H9 (cell line): Measurements from ENCODE around the gene SCRN2. TPM values are rescaled to one million over a fixed set of nuclear protein-coding genes. Genes with fewer than 3 reads are reported as not detected.

ENCODE experiments used
- DNase-seq: peaks from one replicate; pipeline ENCODE4 v3.0.0-alpha.2; 2017
- H2AFZ ChIP-seq: one replicate; pipeline ENCODE4 v1.6.1; 2013; ENCODE audit warnings: mild to moderate bottlenecking, low read length, control low read depth, moderate library complexity
- H2AK5ac ChIP-seq: 2 replicates; pipeline ENCODE4 v1.6.1; 2013; ENCODE audit warnings: low read length, control low read depth, mixed read lengths; ENCODE audit not compliant: insufficient read length
- H2BK120ac ChIP-seq: one replicate; pipeline ENCODE4 v1.6.1; 2013; ENCODE audit warnings: low read depth, mild to moderate bottlenecking, low read length, control low read depth, inconsistent platforms; ENCODE audit not compliant: poor library complexity, severe bottlenecking
- H2BK12ac ChIP-seq: 2 replicates; pipeline ENCODE4 v1.6.1; 2013; ENCODE audit warnings: low read length, control low read depth, mixed read lengths, low read depth; ENCODE audit not compliant: insufficient read length
- H2BK15ac ChIP-seq: 2 replicates; pipeline ENCODE4 v1.6.1; 2013; ENCODE audit warnings: low read depth, low read length, control low read depth
- H2BK20ac ChIP-seq: one replicate; pipeline ENCODE4 v1.6.1; 2013; ENCODE audit warnings: low read depth, mild to moderate bottlenecking, low read length, control low read depth, inconsistent platforms; ENCODE audit not compliant: poor library complexity, severe bottlenecking
- H2BK5ac ChIP-seq: 2 replicates; pipeline ENCODE4 v1.6.1; 2013; ENCODE audit warnings: low read length, control low read depth, mixed read lengths; ENCODE audit not compliant: insufficient read length
- H3K14ac ChIP-seq: 2 replicates; pipeline ENCODE4 v1.6.1; 2013; ENCODE audit warnings: low read length, control low read depth; ENCODE audit not compliant: insufficient read depth
- H3K18ac ChIP-seq: 2 replicates; pipeline ENCODE4 v1.6.1; 2013; ENCODE audit warnings: low read depth, mild to moderate bottlenecking, mixed read lengths, low read length, control low read depth; ENCODE audit not compliant: insufficient read length
- H3K23ac ChIP-seq: 2 replicates; pipeline ENCODE4 v1.6.1; 2013; ENCODE audit warnings: low read length, control low read depth, mixed read lengths, low read depth; ENCODE audit not compliant: insufficient read length
- H3K23me2 ChIP-seq: 2 replicates; pipeline ENCODE4 v1.6.1; 2013; ENCODE audit warnings: low read depth, mild to moderate bottlenecking, mixed read lengths, low read length, control low read depth; ENCODE audit not compliant: insufficient read length, poor library complexity, severe bottlenecking
- H3K27ac ChIP-seq: 2 replicates; pipeline ENCODE4 v1.5.1; 2013; ENCODE audit warnings: low read length, control low read depth, mixed read lengths, low read depth; ENCODE audit not compliant: insufficient read length
- H3K27me3 ChIP-seq: 2 replicates; pipeline ENCODE4 v1.6.1; 2013; ENCODE audit warnings: low read length, control low read depth, inconsistent platforms; ENCODE audit not compliant: insufficient read depth
- H3K4ac ChIP-seq: 2 replicates; pipeline ENCODE4 v1.6.1; 2013; ENCODE audit warnings: low read depth, mild to moderate bottlenecking, control low read depth, inconsistent platforms, low read length, moderate library complexity
- H3K4me1 ChIP-seq: 2 replicates; pipeline ENCODE4 v1.6.1; 2013; ENCODE audit warnings: low read length, control low read depth, inconsistent platforms; ENCODE audit not compliant: insufficient read depth
- H3K4me2 ChIP-seq: 2 replicates; pipeline ENCODE4 v1.6.1; 2013; ENCODE audit warnings: low read length, control low read depth, mixed read lengths; ENCODE audit not compliant: insufficient read length, insufficient read depth
- H3K56ac ChIP-seq: 2 replicates; pipeline ENCODE4 v1.6.1; 2013; ENCODE audit warnings: low read depth, mild to moderate bottlenecking, mixed read lengths, low read length, control low read depth; ENCODE audit not compliant: insufficient read length
- H3K79me1 ChIP-seq: 2 replicates; pipeline ENCODE4 v1.6.1; 2013; ENCODE audit warnings: low read depth, mild to moderate bottlenecking, moderate library complexity, low read length, control low read depth, inconsistent platforms; ENCODE audit not compliant: insufficient read depth, poor library complexity, severe bottlenecking
- H3K79me2 ChIP-seq: 2 replicates; pipeline ENCODE4 v1.6.1; 2013; ENCODE audit warnings: low read length, control low read depth, inconsistent platforms; ENCODE audit not compliant: insufficient read depth
- H3K9ac ChIP-seq: 2 replicates; pipeline ENCODE4 v1.6.1; 2013; ENCODE audit warnings: low read length, control low read depth, mixed read lengths; ENCODE audit not compliant: insufficient read length; ENCODE audit errors: extremely low read depth
- H3K9me3 ChIP-seq: one replicate; pipeline ENCODE4 v1.6.1; 2013; ENCODE audit warnings: low read depth, low read length, inconsistent platforms; ENCODE audit not compliant: control insufficient read depth
- H3T11ph ChIP-seq: one replicate; pipeline ENCODE4 v1.6.1; 2013; ENCODE audit warnings: mild to moderate bottlenecking, low read length, control low read depth, inconsistent platforms
- H4K20me1 ChIP-seq: one replicate; pipeline ENCODE4 v1.6.1; 2013; ENCODE audit not compliant: control insufficient read depth, insufficient read length, insufficient read depth
- H4K5ac ChIP-seq: 2 replicates; pipeline ENCODE4 v1.6.1; 2013; ENCODE audit warnings: low read depth, mild to moderate bottlenecking, mixed read lengths, low read length, control low read depth; ENCODE audit not compliant: insufficient read length
- H4K8ac ChIP-seq: replicated peaks from 2 replicates; pipeline ENCODE4 v1.6.1; 2013; ENCODE audit warnings: low read length, control low read depth, mixed read lengths, low read depth; ENCODE audit not compliant: insufficient read length
- H4K91ac ChIP-seq: 2 replicates; pipeline ENCODE4 v1.6.1; 2013; ENCODE audit warnings: low read depth, mild to moderate bottlenecking, moderate library complexity, mixed read lengths, low read length, control low read depth; ENCODE audit not compliant: insufficient read length
- H3K27ac Mint-ChIP-seq, 3 experiments: 2 replicates in 2 of 3; 3 replicates in 1 of 3; pipeline ENCODE4 v1.8.0; 2020 to 2021; ENCODE audit warnings: mixed read lengths in 3 of 3, mild to moderate bottlenecking in 1 of 3, moderate library complexity in 1 of 3
- H3K27me3 Mint-ChIP-seq: 2 replicates; pipeline ENCODE4 v1.8.0; 2021; ENCODE audit warnings: low read depth, mild to moderate bottlenecking, moderate library complexity, mixed read lengths
- H3K36me3 Mint-ChIP-seq, 3 experiments: 2 replicates in 2 of 3; 3 replicates in 1 of 3; pipeline ENCODE4 v1.8.0; 2020 to 2021; ENCODE audit warnings: low read depth in 3 of 3, mixed read lengths in 3 of 3; ENCODE audit not compliant: insufficient read depth in 1 of 3
- H3K4me1 Mint-ChIP-seq, 2 experiments: 2 replicates each; pipeline ENCODE4 v1.8.0; 2020; ENCODE audit warnings: mixed read lengths in 2 of 2
- H3K4me3 Mint-ChIP-seq, 2 experiments: 2 replicates in 1 of 2; 3 replicates in 1 of 2; pipeline ENCODE4 v1.8.0; 2020 to 2021; ENCODE audit warnings: mild to moderate bottlenecking in 2 of 2, mixed read lengths in 2 of 2, moderate library complexity in 1 of 2
- H3K9me3 Mint-ChIP-seq, 2 experiments: 2 replicates in 1 of 2; 3 replicates in 1 of 2; pipeline ENCODE4 v1.8.0; 2020; ENCODE audit warnings: mild to moderate bottlenecking in 2 of 2, mixed read lengths in 2 of 2, moderate library complexity in 1 of 2
- CTCF ChIP-seq: fragments of 200-600 bp; sonication (generic); conservative IDR thresholded peaks from 3 replicates; pipeline ENCODE4 v1.8.0; 2021; ENCODE audit warnings: antibody characterized with exemption, mild to moderate bottlenecking
- WGBS: extraction: QIAGEN DNeasy Blood & Tissue Kit; methylation state at CpG from one replicate; pipeline ENCODE4 v1.1.7; 2013; ENCODE audit warnings: missing lambda C conversion rate, low lambda C conversion rate, mixed read lengths; ENCODE audit not compliant: insufficient read length; ENCODE audit errors: extremely low coverage; 5-methylcytosine and 5-hydroxymethylcytosine counted together
- total RNA-seq: library from RNA; stranded (reverse); gene quantifications from 2 replicates; pipeline ENCODE4 v1.2.1, GENCODE V29; 2021

Gene SCRN2
- total RNA-seq, 1 experiment from 2014 or later: 34.0 TPM

- Histone ChIP-seq H2BK20ac (no peak overlapping the region), H3K4me2 (no peak overlapping the region), H4K20me1 (no peaks in the 10 kb centered on the region), H2AFZ (no peak overlapping the region), H4K91ac (no peak overlapping the region), H3K23ac (no peak overlapping the region), H3K27me3 (peaks cover 6% of the 10 kb centered on the region), H2BK120ac (no peak overlapping the region), H4K5ac (no peak overlapping the region), H3K23me2 (peaks cover 11% of the 10 kb centered on the region), H3K14ac (no peak overlapping the region), H3K79me1 (no peaks in the 10 kb centered on the region), H3K9me3 (no peaks in the 10 kb centered on the region), H3K4me1 (peaks cover 7% of the 10 kb centered on the region; the same call in 1 of the 2 replicates), H3K4ac (no peak overlapping the region), H2BK12ac (no peak overlapping the region), H3K79me2 (no peaks in the 10 kb centered on the region), H2AK5ac (no peak overlapping the region), H3T11ph (no peak overlapping the region), H3K9ac (no peak overlapping the region), H3K27ac (no peak overlapping the region), H4K8ac (no peak overlapping the region), H3K18ac (no peak overlapping the region), H3K56ac (no peak overlapping the region), H2BK15ac (no peak overlapping the region), H2BK5ac (no peak overlapping the region)
- H3K36me3 Mint-ChIP-seq: no peaks in the 10 kb centered on the region
- no peak for DNase-seq
- H3K4me3 Mint-ChIP-seq: no peak overlapping the region; a peak in 1 of 5 replicates
- peaks cover 67% of the 10 kb centered on the region for H3K27me3 Mint-ChIP-seq
- no peak for TF ChIP-seq CTCF
- H3K4me1 Mint-ChIP-seq: peaks cover 43 to 59% of the 10 kb centered on the region in 2 experiments
- H3K9me3 Mint-ChIP-seq: no peaks in the 10 kb centered on the region; a peak in 1 of 5 replicates
- H3K27ac Mint-ChIP-seq: no peak overlapping the region
- no CpG with 5 or more reads among the region's 11 CpGs for WGBS
Measured at GRCh38 chr17:47875011-47875985, 34.2 kb upstream of the SCRN2 start.
